Measurements from ENCODE around the gene BORCS5. TPM values are rescaled to one million over a fixed set of nuclear protein-coding genes. Genes with fewer than 3 reads are reported as not detected.

BORCS5 gene
- total and polyA plus RNA-seq, 2 of the 8 experiments (the other 6 are each of a cell fraction or from before 2014, with no cell fraction given), result 8.3 to 17.4 TPM

GRCh38 chr12:12367482-12367998, 10.7 kb downstream of the BORCS5 start:
- Histone ChIP-seq H2BK20ac (ENCODE audit: low read length) (no peak overlapping the region), H2BK5ac (ENCODE audit: low read depth, low read length) (no peak overlapping the region), H2BK120ac (replicated peaks; ENCODE audit: low read depth, low read length) (no peak overlapping the region), H3K56ac (replicated peaks; ENCODE audit: insufficient read length, low read depth, low read length) (no peak overlapping the region), H4K91ac (replicated peaks; ENCODE audit: insufficient read length, low read length) (no peak overlapping the region), H4K5ac (ENCODE audit: insufficient read length, low read depth, low read length) (no peak overlapping the region), H3K27me3 (replicated peaks in 1 of 4; ENCODE audit: control insufficient read depth in 3 of 4, extremely low read depth in 1 of 4, insufficient read depth in 3 of 4, low read length in 3 of 4) (no peaks in the 10 kb centered on the region), H3K4ac (replicated peaks; ENCODE audit: insufficient read length, low read depth, low read length) (no peak overlapping the region), H3K14ac (ENCODE audit: insufficient read length) (no peak overlapping the region), H3K9ac (replicated peaks in 1 of 4; ENCODE audit: extremely low read depth in 1 of 4, low read depth in 3 of 4, low read length in 3 of 4) (no peak overlapping the region), H3K23me2 (ENCODE audit: low read depth, low read length) (no peaks in the 10 kb centered on the region), H3K9me3 (ENCODE audit: insufficient read depth in 2 of 2, low read depth in 1 of 2, low read length in 1 of 2) (no peaks in the 10 kb centered on the region), H3K18ac (ENCODE audit: extremely low read depth, low read length) (no peak overlapping the region), H3K36me3 (ENCODE audit: control insufficient read depth in 2 of 4, insufficient read depth in 4 of 4, low read length in 3 of 4) (peaks cover 0 to 5% (median under 1%) of the 10 kb centered on the region in 4 experiments; a peak in 1 of 8 replicates), H2BK12ac (ENCODE audit: low read depth, low read length) (no peak overlapping the region), H2BK15ac (ENCODE audit: low read length) (no peak overlapping the region), H3K79me1 (ENCODE audit: low read depth, low read length) (no peaks in the 10 kb centered on the region), H4K8ac (ENCODE audit: extremely low read depth, insufficient read depth, low read length) (no peak overlapping the region), H3K27ac (ENCODE audit: low read depth, low read length) (no peak overlapping the region), H3K23ac (ENCODE audit: insufficient read length) (no peak overlapping the region), H3K4me2 (ENCODE audit: insufficient read depth in 1 of 2, low read depth in 2 of 2, low read length in 2 of 2) (no peak overlapping the region), H3K79me2 (ENCODE audit: control insufficient read depth in 1 of 2, insufficient read depth in 2 of 2, low read length in 2 of 2) (no peaks in the 10 kb centered on the region), H3K4me3 (ENCODE audit: extremely low read depth in 1 of 4, insufficient read depth in 2 of 4, low read depth in 3 of 4, low read length in 4 of 4) (no peak overlapping the region), H3K4me1 (replicated peaks in 1 of 4; ENCODE audit: control insufficient read depth in 3 of 4, insufficient read depth in 4 of 4, low read length in 3 of 4) (peaks cover 0 to 3% (median 0%) of the 10 kb centered on the region in 4 experiments; a peak in 2 of 7 replicates), H4K20me1 (replicated peaks in 1 of 2; ENCODE audit: control insufficient read depth in 1 of 2, insufficient read depth in 2 of 2, low read length in 2 of 2) (no peaks in the 10 kb centered on the region), H2AK5ac (ENCODE audit: low read depth, low read length) (no peak overlapping the region), H2AFZ (ENCODE audit: low read length) (no peak overlapping the region)
- ChIA-PET CTCF (ENCODE audit: partially characterized antibody) (interaction anchor here (0.7 to 2.1 kb wide), 4 partner anchors 9 to 123 kb away, joined by 3 to 14 read pairs (median 3); partner anchors contain the start of gene MANSC1), POLR2A (ENCODE audit: partially characterized antibody) (interaction anchor here (1.1 to 2.2 kb wide), 2 partner anchors 8 to 10 kb away, joined by 3 to 10 read pairs; partner anchors contain the start of gene BORCS5)
- DNase-seq (ENCODE audit: low read depth in 1 of 2, low spot score in 2 of 2) (no peak), FAIRE-seq (no peak)
- WGBS, 2 experiments (ENCODE audit: extremely low coverage in 1 of 2, insufficient coverage in 1 of 2, insufficient read length in 1 of 2, insufficient replicate concordance in 2 of 2, low coverage in 1 of 2, low lambda C conversion rate in 2 of 2, missing lambda C conversion rate in 1 of 2), result 92% methylated on average over 4 of the region's 4 CpGs; no CpG with 5 or more reads in 1 of the 2 experiments
- no peak for TF ChIP-seq TAF7 (optimal IDR thresholded peaks at IDR 0.05; ENCODE audit: borderline replicate concordance, low read depth, low read length)
- no peak for TF ChIP-seq EGR1 (IDR thresholded peaks at IDR 0.05; ENCODE audit: borderline replicate concordance, low read depth, low read length)
- TF ChIP-seq CHD2 (IDR thresholded peaks at IDR 0.05; ENCODE audit: low read length), result no peak
- no peak for TF ChIP-seq SP4 (IDR thresholded peaks at IDR 0.05; ENCODE audit: low read length)
- TF ChIP-seq SUZ12 (IDR thresholded peaks at IDR 0.05; ENCODE audit: low read length), result no peak
- TF ChIP-seq CEBPB (IDR thresholded peaks at IDR 0.05; ENCODE audit: low read depth, low read length), result no peak
- TF ChIP-seq SIN3A (conservative IDR thresholded peaks at IDR 0.05 in 1 of 2, IDR thresholded peaks at IDR 0.05 in 1 of 2; ENCODE audit: low read depth in 1 of 2, low read length in 2 of 2), result no peak
- no peak for TF ChIP-seq TAF1 (IDR thresholded peaks at IDR 0.05; ENCODE audit: low read depth, low read length)
- TF ChIP-seq TBP (IDR thresholded peaks at IDR 0.05; ENCODE audit: low read depth, low read length), result no peak
- no peak for TF ChIP-seq EZH2 (IDR thresholded peaks at IDR 0.05; ENCODE audit: low read depth, low read length, severe bottlenecking)
- TF ChIP-seq CTBP2 (IDR thresholded peaks at IDR 0.05; ENCODE audit: borderline replicate concordance, insufficient read depth, insufficient read length, low read length), result no peak
